AG10803 (cell line): Measurements from ENCODE around the gene MYO1H.

Experiments
- DNase-seq: peaks from one replicate; pipeline ENCODE4 v3.0.0; 2010; ENCODE audit warnings: low read depth
- H3K4me3 ChIP-seq: 2 replicates; pipeline ENCODE4 v1.5.1; 2011; ENCODE audit warnings: mild to moderate bottlenecking, low read length, control low read depth
- TF ChIP-seq, protein P1 (sequence below): conservative IDR thresholded peaks from 2 replicates; pipeline ENCODE4 v1.5.1; 2011; ENCODE audit warnings: mild to moderate bottlenecking, low read length, control low read depth, inconsistent platforms

Gene MYO1H

DNA sequence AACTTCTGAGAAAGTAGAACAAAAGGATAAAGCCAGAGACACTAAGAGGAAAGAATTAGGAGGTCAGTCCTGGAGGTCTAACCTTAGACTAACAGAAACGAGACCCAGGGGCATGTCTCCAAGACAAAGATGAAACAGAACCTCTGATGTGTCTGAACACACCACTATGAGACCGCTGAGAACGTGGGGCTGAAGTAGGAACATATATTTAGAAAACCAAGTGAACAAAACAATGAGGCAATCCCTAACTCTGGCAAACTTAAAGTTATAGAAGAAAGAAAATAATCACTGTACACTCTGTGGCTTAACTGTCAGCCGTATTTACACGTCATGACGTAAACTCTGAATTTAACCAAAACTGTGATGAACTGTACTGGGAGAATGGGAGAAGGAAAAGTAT lies 111.5 kb downstream of the MYO1H start:
- TF ChIP-seq, protein P1, sequence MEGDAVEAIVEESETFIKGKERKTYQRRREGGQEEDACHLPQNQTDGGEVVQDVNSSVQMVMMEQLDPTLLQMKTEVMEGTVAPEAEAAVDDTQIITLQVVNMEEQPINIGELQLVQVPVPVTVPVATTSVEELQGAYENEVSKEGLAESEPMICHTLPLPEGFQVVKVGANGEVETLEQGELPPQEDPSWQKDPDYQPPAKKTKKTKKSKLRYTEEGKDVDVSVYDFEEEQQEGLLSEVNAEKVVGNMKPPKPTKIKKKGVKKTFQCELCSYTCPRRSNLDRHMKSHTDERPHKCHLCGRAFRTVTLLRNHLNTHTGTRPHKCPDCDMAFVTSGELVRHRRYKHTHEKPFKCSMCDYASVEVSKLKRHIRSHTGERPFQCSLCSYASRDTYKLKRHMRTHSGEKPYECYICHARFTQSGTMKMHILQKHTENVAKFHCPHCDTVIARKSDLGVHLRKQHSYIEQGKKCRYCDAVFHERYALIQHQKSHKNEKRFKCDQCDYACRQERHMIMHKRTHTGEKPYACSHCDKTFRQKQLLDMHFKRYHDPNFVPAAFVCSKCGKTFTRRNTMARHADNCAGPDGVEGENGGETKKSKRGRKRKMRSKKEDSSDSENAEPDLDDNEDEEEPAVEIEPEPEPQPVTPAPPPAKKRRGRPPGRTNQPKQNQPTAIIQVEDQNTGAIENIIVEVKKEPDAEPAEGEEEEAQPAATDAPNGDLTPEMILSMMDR = no peak
- no peak for DNase-seq
- no peak overlapping the region for H3K4me3 ChIP-seq

- DNase-seq = no peak
- TF ChIP-seq, protein P1 = no peak
- H3K4me3 ChIP-seq = no peak overlapping the region
These were observed 112.8 kb downstream of the MYO1H start for GRCh38 chr12:109460538-109460937.

DNA sequence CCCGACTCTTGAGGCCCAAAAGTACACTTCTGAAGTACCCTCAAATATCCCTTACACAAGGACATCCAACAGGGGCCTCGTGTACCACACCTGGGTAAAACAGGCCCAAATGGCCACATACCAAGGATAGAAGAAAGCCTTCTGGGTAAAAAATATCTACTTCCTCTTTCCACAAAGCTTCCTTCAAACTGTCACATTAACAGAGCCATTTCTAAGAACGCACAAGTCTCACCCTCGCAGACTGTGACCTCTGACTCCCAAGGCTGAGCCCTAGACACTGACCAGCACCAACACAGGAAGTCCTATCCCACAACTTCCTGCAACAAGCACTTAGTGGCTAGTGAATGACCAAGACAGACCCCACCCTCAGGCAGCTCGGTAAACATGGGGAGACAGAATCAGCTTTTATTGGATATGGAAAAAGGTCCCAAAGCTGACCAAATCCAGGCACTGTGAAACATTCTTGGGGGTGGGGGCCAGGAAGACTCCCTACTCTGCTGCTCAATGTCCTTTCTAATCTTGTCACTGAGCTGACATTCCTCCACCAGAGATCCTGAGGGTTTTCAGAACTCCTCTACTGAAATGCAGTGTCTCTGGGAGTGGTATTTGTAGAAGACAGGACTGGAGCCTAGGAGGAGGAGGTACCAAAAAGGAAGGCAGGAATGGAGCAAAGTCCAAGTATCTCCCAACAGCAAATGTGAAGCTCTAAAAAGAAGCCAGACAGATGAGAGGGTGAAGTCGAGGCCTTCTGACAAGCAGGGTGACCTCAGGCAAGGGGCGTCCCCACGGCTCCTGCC lies 113.5 kb downstream of the MYO1H start:
- TF ChIP-seq, protein P1 = no peak
- DNase-seq = peak; percentile 58
- H3K4me3 ChIP-seq = no peak overlapping the region

- H3K4me3 ChIP-seq = no peak overlapping the region
- peak; percentile 100 for DNase-seq
- TF ChIP-seq, protein P1 = no peak
These were observed 114.4 kb downstream of the MYO1H start for GRCh38 chr12:109461846-109462756.

DNA sequence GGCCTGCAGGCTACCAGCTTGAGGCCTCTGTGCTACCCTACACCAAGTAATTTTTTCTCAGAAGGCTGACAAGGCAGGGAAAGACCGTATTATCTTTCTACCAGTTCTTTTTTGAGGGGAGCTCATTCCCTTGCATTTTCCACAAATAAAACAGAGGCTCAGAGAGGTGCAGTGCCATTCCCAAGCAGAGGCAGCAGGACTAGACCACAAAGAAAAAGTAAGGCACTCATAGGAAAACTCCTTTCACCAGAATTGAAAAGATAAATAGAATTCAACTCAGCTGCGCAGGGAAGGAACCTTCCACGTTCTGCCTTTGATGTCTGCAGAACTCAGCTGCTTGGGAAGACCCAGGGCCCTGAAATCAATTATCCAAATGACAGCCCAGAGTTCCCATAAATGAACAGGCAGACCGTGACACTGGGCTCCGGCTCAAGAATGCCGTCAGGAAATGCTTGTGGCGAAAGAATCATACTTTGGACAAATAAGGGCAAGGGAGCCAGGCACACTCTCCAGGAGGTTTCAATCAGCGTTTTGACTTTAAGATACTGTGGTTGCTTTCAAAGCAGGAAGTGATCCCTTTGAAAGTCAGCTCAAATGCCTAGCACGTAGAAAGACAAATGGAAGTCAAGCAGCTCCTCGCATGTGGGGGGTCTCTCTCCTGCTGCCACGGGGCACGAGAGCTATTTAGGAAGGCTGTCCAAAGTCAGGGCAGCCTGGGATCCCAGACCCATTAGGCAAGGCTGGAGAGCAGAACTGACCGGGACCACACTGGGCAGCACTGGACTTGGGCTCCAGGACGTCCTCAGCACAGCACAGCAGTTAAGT lies 115.4 kb downstream of the MYO1H start:
- DNase-seq = peak; percentile 99
- TF ChIP-seq, protein P1 = no peak
- H3K4me3 ChIP-seq = peak overlapping the region; percentile 44

DNA sequence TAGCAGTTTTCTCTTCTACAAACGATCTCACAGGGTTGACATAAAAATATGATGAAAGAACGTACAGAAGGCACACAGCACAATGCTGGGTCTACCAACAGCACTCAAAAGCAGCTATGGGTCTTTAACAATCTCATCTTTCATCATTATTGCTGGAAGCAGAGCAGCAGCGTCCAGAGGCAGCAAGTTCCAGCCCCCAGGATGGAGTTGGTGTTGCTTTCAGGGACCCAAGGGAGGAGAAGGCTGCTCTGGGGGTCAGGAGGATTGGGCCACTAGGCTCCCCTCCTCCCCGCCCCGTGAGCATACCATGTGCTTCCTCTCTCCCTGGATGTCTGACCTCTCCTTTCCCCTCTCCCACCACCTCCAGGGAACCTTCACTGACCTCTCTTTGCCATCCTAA lies 116.1 kb downstream of the MYO1H start:
- TF ChIP-seq, protein P1 = no peak
- DNase-seq = peak; percentile 43
- peak overlapping the region; percentile 44 for H3K4me3 ChIP-seq
